PC-9 (cell line): ENCODE measurements around the gene MALSU1. TPM values are rescaled to one million over a fixed set of nuclear protein-coding genes. Genes with fewer than 3 reads are reported as not detected.

ENCODE experiments used
- BruUV-seq: library from RNA; stranded (reverse); fragments of 400-500 nt; replicated peaks from 2 replicates; lab custom pipeline; 2021; lab: Mats Ljungman, UMichigan
- CTCF ChIA-PET: fragments of 300-600 bp; sonication (Branson Sonifier 250); formaldehyde crosslinking; loops from one replicate; lab custom pipeline; 2022; ENCODE audit warnings: antibody characterized with exemption; lab: Charles Lee
- POLR2A ChIA-PET: fragments of 300-600 bp; sonication (Branson Sonifier 250); formaldehyde crosslinking; loops from one replicate; lab custom pipeline; 2022; ENCODE audit warnings: antibody characterized with exemption; ENCODE audit not compliant: unreplicated experiment; lab: Charles Lee
- DNase-seq, 2 experiments: peaks; one replicate each; pipeline versions ENCODE4 v3.0.0 to v3.0.0-alpha.2; 2015 to 2022; ENCODE audit warnings: mixed read lengths in 1 of 2
- H2AFZ ChIP-seq: fragments of 200-600 bp; sonication (generic); 2 replicates; pipeline ENCODE4 v1.8.1; 2017; ENCODE audit warnings: antibody characterized with exemption
- H3F3A ChIP-seq: fragments of 200-600 bp; sonication (generic); 2 replicates; pipeline ENCODE4 v1.8.1; 2017; ENCODE audit warnings: antibody characterized with exemption, mild to moderate bottlenecking, low read depth; ENCODE audit not compliant: insufficient read depth
- H3K27ac ChIP-seq: fragments of 200-600 bp; sonication (generic); 2 replicates; pipeline ENCODE4 v1.6.1; 2016; ENCODE audit warnings: mixed run types
- H3K27me3 ChIP-seq: fragments of 200-600 bp; sonication (generic); 2 replicates; pipeline ENCODE4 v1.6.1; 2016; ENCODE audit warnings: low read depth, mixed run types; ENCODE audit not compliant: insufficient read depth
- H3K36me3 ChIP-seq: fragments of 200-600 bp; sonication (generic); 2 replicates; pipeline ENCODE4 v1.6.1; 2016; ENCODE audit warnings: low read depth, mixed run types
- H3K4me1 ChIP-seq: fragments of 200-600 bp; sonication (generic); replicated peaks from 2 replicates; pipeline ENCODE4 v1.6.1; 2016; ENCODE audit warnings: mixed run types; ENCODE audit not compliant: insufficient read depth
- H3K4me2 ChIP-seq: fragments of 200-600 bp; sonication (generic); 2 replicates; pipeline ENCODE4 v1.6.1; 2017; ENCODE audit warnings: mixed run types
- H3K4me3 ChIP-seq: fragments of 200-600 bp; sonication (generic); 2 replicates; pipeline ENCODE4 v1.6.1; 2016; ENCODE audit warnings: mixed run types
- H3K79me2 ChIP-seq: fragments of 200-600 bp; sonication (generic); 2 replicates; pipeline ENCODE4 v1.6.1; 2017; ENCODE audit warnings: low read depth, mixed run types
- H3K9me2 ChIP-seq: fragments of 200-600 bp; sonication (generic); 2 replicates; pipeline ENCODE4 v1.8.1; 2017; ENCODE audit warnings: mild to moderate bottlenecking; ENCODE audit not compliant: insufficient read depth
- H3K9me3 ChIP-seq: fragments of 200-600 bp; sonication (generic); 2 replicates; pipeline ENCODE4 v1.8.1; 2016; ENCODE audit warnings: low read depth; ENCODE audit not compliant: insufficient read depth
- H4K20me1 ChIP-seq: fragments of 200-600 bp; sonication (generic); 2 replicates; pipeline ENCODE4 v1.8.1; 2017; ENCODE audit not compliant: insufficient read depth
- EZH2 ChIP-seq: fragments of 200-600 bp; sonication (generic); IDR thresholded peaks from 2 replicates; pipeline ENCODE4 v1.8.0; 2017; ENCODE audit warnings: antibody characterized with exemption, low read depth
- intact Hi-C: fragments of 100-400 bp; cut with micrococcal nuclease; formaldehyde crosslinking; loops from one replicate; pipeline ENCODE4 v1.10.0; 2022; ENCODE audit not compliant: unreplicated experiment
- total RNA-seq: library from RNA; stranded (reverse); gene quantifications from 2 replicates; pipeline ENCODE4 v1.2.3, GENCODE V29; 2021
- TF ChIP-seq, protein P1 (sequence below): fragments of 200-600 bp; sonication (generic); conservative IDR thresholded peaks from 2 replicates; pipeline ENCODE4 v1.6.1; 2017; ENCODE audit warnings: mixed run types, antibody characterized with exemption, mild to moderate bottlenecking, moderate library complexity

MALSU1 gene
- total RNA-seq, 1 experiment from 2014 or later, result 105 TPM

DNA sequence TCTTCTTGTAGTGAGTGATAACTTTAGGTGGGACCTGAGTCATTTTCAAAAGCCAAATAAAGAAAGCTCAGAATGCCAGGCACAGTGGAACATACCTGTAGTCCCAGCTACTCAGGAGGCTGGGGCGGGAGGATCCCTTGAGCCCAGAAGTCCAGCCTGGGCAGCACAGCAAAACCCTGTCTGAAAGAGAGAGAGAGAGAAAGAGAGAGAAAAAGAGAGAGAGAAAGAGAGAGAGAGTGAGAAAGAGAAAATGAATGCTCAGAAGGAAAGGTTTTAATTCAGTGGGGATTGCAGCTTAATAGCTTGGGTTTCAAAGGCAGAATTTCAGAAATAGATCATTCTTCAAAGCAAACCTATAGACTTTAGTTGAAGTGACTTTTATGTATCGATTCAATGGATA lies 26.9 kb upstream of the MALSU1 start:
- no peak overlapping the region for H3K4me2 ChIP-seq
- H4K20me1 ChIP-seq, result no peaks in the 10 kb centered on the region
- no peaks in the 10 kb centered on the region for H3K9me2 ChIP-seq
- intact Hi-C loops, result no loop called here
- no peak overlapping the region for H2AFZ ChIP-seq
- no peaks in the 10 kb centered on the region for H3K79me2 ChIP-seq
- POLR2A ChIA-PET, result interaction anchor here (0.6 to 0.7 kb wide), 4 partner anchors 73 to 541 kb away, joined by 3 read pairs; no protein-coding TSS in a partner anchor
- no TSS peak for BruUV-seq
- H3K36me3 ChIP-seq, result no peaks in the 10 kb centered on the region
- DNase-seq, result no peak
- peaks cover 20% of the 10 kb centered on the region for H3F3A ChIP-seq
- no peak for TF ChIP-seq EZH2
- TF ChIP-seq, protein P1, sequence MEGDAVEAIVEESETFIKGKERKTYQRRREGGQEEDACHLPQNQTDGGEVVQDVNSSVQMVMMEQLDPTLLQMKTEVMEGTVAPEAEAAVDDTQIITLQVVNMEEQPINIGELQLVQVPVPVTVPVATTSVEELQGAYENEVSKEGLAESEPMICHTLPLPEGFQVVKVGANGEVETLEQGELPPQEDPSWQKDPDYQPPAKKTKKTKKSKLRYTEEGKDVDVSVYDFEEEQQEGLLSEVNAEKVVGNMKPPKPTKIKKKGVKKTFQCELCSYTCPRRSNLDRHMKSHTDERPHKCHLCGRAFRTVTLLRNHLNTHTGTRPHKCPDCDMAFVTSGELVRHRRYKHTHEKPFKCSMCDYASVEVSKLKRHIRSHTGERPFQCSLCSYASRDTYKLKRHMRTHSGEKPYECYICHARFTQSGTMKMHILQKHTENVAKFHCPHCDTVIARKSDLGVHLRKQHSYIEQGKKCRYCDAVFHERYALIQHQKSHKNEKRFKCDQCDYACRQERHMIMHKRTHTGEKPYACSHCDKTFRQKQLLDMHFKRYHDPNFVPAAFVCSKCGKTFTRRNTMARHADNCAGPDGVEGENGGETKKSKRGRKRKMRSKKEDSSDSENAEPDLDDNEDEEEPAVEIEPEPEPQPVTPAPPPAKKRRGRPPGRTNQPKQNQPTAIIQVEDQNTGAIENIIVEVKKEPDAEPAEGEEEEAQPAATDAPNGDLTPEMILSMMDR, result no peak
- H3K4me1 ChIP-seq, result peaks cover 19% of the 10 kb centered on the region
- H3K27me3 ChIP-seq, result no peaks in the 10 kb centered on the region
- no peak overlapping the region for H3K4me3 ChIP-seq
- H3K27ac ChIP-seq, result no peak overlapping the region
- no peaks in the 10 kb centered on the region for H3K9me3 ChIP-seq
- CTCF ChIA-PET, result interaction anchor here (0.6 to 2.4 kb wide), 20 partner anchors 10 to 648 kb away, joined by 3 to 37 read pairs (median 5); partner anchors contain the start of genes MALSU1 and TRA2A

DNA sequence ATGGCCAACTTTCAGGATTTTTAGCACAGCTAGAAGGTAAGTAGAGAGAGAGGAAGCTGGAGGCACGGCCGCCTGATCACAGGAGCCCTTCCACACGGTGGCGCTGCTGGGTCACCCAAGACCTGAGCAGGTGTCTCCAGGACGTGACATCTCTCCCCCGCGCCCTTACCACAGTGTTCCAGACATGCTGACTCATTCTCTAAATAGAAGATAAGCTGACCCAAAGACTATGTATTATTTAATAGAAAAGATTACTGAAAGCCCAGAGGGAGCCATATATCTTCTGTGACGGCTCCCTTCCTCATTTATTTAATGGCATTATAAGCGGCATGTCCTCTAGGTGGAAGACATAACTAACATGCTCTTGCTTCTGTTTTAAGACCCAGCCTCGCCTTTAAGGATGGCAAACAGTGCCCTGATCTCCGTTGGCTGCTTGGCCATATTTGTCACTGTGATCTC lies 26.0 kb upstream of the MALSU1 start:
- H3K79me2 ChIP-seq, result no peaks in the 10 kb centered on the region
- peak; percentile 98 to 99 for DNase-seq
- H3F3A ChIP-seq, result peaks cover 20% of the 10 kb centered on the region
- no TSS peak for BruUV-seq
- no peaks in the 10 kb centered on the region for H3K27me3 ChIP-seq
- no peaks in the 10 kb centered on the region for H3K9me3 ChIP-seq
- H2AFZ ChIP-seq, result peak overlapping the region; percentile 65
- TF ChIP-seq EZH2, result no peak
- TF ChIP-seq, protein P1, result peak; percentile 98
- no peaks in the 10 kb centered on the region for H4K20me1 ChIP-seq
- H3K27ac ChIP-seq, result peak overlapping the region; percentile 60
- CTCF ChIA-PET, result interaction anchor here (0.5 to 2.4 kb wide), 34 partner anchors 10 to 1654 kb away, joined by 3 to 37 read pairs (median 5); partner anchors contain the start of genes CCDC126, GPNMB, IL6 and MALSU1
- POLR2A ChIA-PET, result interaction anchor here (0.6 to 0.7 kb wide), 4 partner anchors 91 to 541 kb away, joined by 3 to 5 read pairs (median 4); no protein-coding TSS in a partner anchor
- intact Hi-C loops, result loop anchor here (1.0 kb wide), 6 partner anchors 61 to 439 kb away; no protein-coding TSS in a partner anchor
- peak overlapping the region; percentile 42 for H3K4me3 ChIP-seq
- no peaks in the 10 kb centered on the region for H3K36me3 ChIP-seq
- peaks cover 19% of the 10 kb centered on the region for H3K4me1 ChIP-seq
- H3K9me2 ChIP-seq, result no peaks in the 10 kb centered on the region
- H3K4me2 ChIP-seq, result peak overlapping the region; percentile 70

DNA sequence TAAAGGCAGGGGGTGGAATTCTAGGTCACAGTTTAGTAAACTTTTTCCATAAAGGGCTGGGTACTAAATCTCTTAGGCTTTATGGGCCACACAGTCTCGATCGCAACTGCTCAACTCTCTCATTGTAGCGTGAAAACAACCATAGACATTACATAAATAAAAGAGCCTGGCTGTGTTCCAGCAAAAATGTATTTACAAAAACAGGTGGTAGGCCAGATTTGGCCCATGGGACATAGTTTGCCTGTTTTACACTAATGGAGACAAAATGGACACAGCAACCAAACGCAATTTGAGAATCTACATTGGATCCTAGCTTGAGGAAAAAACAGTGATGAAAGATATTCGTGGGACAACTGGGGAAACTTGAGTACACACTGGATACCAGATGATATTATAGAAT lies 23.2 kb upstream of the MALSU1 start:
- POLR2A ChIA-PET, result no interaction called here
- Histone ChIP-seq H3K9me2 (no peaks in the 10 kb centered on the region), H3K4me2 (no peak overlapping the region), H3K36me3 (no peaks in the 10 kb centered on the region), H2AFZ (no peak overlapping the region), H3K79me2 (no peaks in the 10 kb centered on the region), H3F3A (peaks cover 20% of the 10 kb centered on the region), H3K4me1 (peaks cover 19% of the 10 kb centered on the region), H3K27me3 (no peaks in the 10 kb centered on the region), H3K4me3 (no peak overlapping the region), H3K27ac (no peak overlapping the region), H3K9me3 (no peaks in the 10 kb centered on the region), H4K20me1 (no peaks in the 10 kb centered on the region)
- no peak for DNase-seq
- BruUV-seq, result no TSS peak
- TF ChIP-seq, protein P1, result no peak
- TF ChIP-seq EZH2, result no peak
- CTCF ChIA-PET, result interaction anchor here (0.6 kb wide), 1 partner anchor 171 kb away, joined by 13 read pairs; no protein-coding TSS in a partner anchor
- intact Hi-C loops, result loop anchor here (5.0 kb wide), 1 partner anchor 36 kb away; no protein-coding TSS in a partner anchor
